H9 (cell line): ENCODE results near the gene USB1. TPM values are rescaled to one million over a fixed set of nuclear protein-coding genes. Genes with fewer than 3 reads are reported as not detected.

Source experiments
- DNase-seq: peaks from one replicate; pipeline ENCODE4 v3.0.0-alpha.2; 2017
- H2AFZ ChIP-seq: one replicate; pipeline ENCODE4 v1.6.1; 2013; ENCODE audit warnings: mild to moderate bottlenecking, low read length, control low read depth, moderate library complexity
- H2AK5ac ChIP-seq: 2 replicates; pipeline ENCODE4 v1.6.1; 2013; ENCODE audit warnings: low read length, control low read depth, mixed read lengths; ENCODE audit not compliant: insufficient read length
- H2BK120ac ChIP-seq: one replicate; pipeline ENCODE4 v1.6.1; 2013; ENCODE audit warnings: low read depth, mild to moderate bottlenecking, low read length, control low read depth, inconsistent platforms; ENCODE audit not compliant: poor library complexity, severe bottlenecking
- H2BK12ac ChIP-seq: 2 replicates; pipeline ENCODE4 v1.6.1; 2013; ENCODE audit warnings: low read length, control low read depth, mixed read lengths, low read depth; ENCODE audit not compliant: insufficient read length
- H2BK15ac ChIP-seq: 2 replicates; pipeline ENCODE4 v1.6.1; 2013; ENCODE audit warnings: low read depth, low read length, control low read depth
- H2BK20ac ChIP-seq: one replicate; pipeline ENCODE4 v1.6.1; 2013; ENCODE audit warnings: low read depth, mild to moderate bottlenecking, low read length, control low read depth, inconsistent platforms; ENCODE audit not compliant: poor library complexity, severe bottlenecking
- H2BK5ac ChIP-seq: 2 replicates; pipeline ENCODE4 v1.6.1; 2013; ENCODE audit warnings: low read length, control low read depth, mixed read lengths; ENCODE audit not compliant: insufficient read length
- H3K14ac ChIP-seq: 2 replicates; pipeline ENCODE4 v1.6.1; 2013; ENCODE audit warnings: low read length, control low read depth; ENCODE audit not compliant: insufficient read depth
- H3K18ac ChIP-seq: 2 replicates; pipeline ENCODE4 v1.6.1; 2013; ENCODE audit warnings: low read depth, mild to moderate bottlenecking, mixed read lengths, low read length, control low read depth; ENCODE audit not compliant: insufficient read length
- H3K23ac ChIP-seq: 2 replicates; pipeline ENCODE4 v1.6.1; 2013; ENCODE audit warnings: low read length, control low read depth, mixed read lengths, low read depth; ENCODE audit not compliant: insufficient read length
- H3K23me2 ChIP-seq: 2 replicates; pipeline ENCODE4 v1.6.1; 2013; ENCODE audit warnings: low read depth, mild to moderate bottlenecking, mixed read lengths, low read length, control low read depth; ENCODE audit not compliant: insufficient read length, poor library complexity, severe bottlenecking
- H3K27ac ChIP-seq: 2 replicates; pipeline ENCODE4 v1.5.1; 2013; ENCODE audit warnings: low read length, control low read depth, mixed read lengths, low read depth; ENCODE audit not compliant: insufficient read length
- H3K27me3 ChIP-seq: 2 replicates; pipeline ENCODE4 v1.6.1; 2013; ENCODE audit warnings: low read length, control low read depth, inconsistent platforms; ENCODE audit not compliant: insufficient read depth
- H3K4ac ChIP-seq: 2 replicates; pipeline ENCODE4 v1.6.1; 2013; ENCODE audit warnings: low read depth, mild to moderate bottlenecking, control low read depth, inconsistent platforms, low read length, moderate library complexity
- H3K4me1 ChIP-seq: 2 replicates; pipeline ENCODE4 v1.6.1; 2013; ENCODE audit warnings: low read length, control low read depth, inconsistent platforms; ENCODE audit not compliant: insufficient read depth
- H3K4me2 ChIP-seq: 2 replicates; pipeline ENCODE4 v1.6.1; 2013; ENCODE audit warnings: low read length, control low read depth, mixed read lengths; ENCODE audit not compliant: insufficient read length, insufficient read depth
- H3K56ac ChIP-seq: 2 replicates; pipeline ENCODE4 v1.6.1; 2013; ENCODE audit warnings: low read depth, mild to moderate bottlenecking, mixed read lengths, low read length, control low read depth; ENCODE audit not compliant: insufficient read length
- H3K79me1 ChIP-seq: 2 replicates; pipeline ENCODE4 v1.6.1; 2013; ENCODE audit warnings: low read depth, mild to moderate bottlenecking, moderate library complexity, low read length, control low read depth, inconsistent platforms; ENCODE audit not compliant: insufficient read depth, poor library complexity, severe bottlenecking
- H3K79me2 ChIP-seq: 2 replicates; pipeline ENCODE4 v1.6.1; 2013; ENCODE audit warnings: low read length, control low read depth, inconsistent platforms; ENCODE audit not compliant: insufficient read depth
- H3K9ac ChIP-seq: 2 replicates; pipeline ENCODE4 v1.6.1; 2013; ENCODE audit warnings: low read length, control low read depth, mixed read lengths; ENCODE audit not compliant: insufficient read length; ENCODE audit errors: extremely low read depth
- H3K9me3 ChIP-seq: one replicate; pipeline ENCODE4 v1.6.1; 2013; ENCODE audit warnings: low read depth, low read length, inconsistent platforms; ENCODE audit not compliant: control insufficient read depth
- H3T11ph ChIP-seq: one replicate; pipeline ENCODE4 v1.6.1; 2013; ENCODE audit warnings: mild to moderate bottlenecking, low read length, control low read depth, inconsistent platforms
- H4K20me1 ChIP-seq: one replicate; pipeline ENCODE4 v1.6.1; 2013; ENCODE audit not compliant: control insufficient read depth, insufficient read length, insufficient read depth
- H4K5ac ChIP-seq: 2 replicates; pipeline ENCODE4 v1.6.1; 2013; ENCODE audit warnings: low read depth, mild to moderate bottlenecking, mixed read lengths, low read length, control low read depth; ENCODE audit not compliant: insufficient read length
- H4K8ac ChIP-seq: replicated peaks from 2 replicates; pipeline ENCODE4 v1.6.1; 2013; ENCODE audit warnings: low read length, control low read depth, mixed read lengths, low read depth; ENCODE audit not compliant: insufficient read length
- H4K91ac ChIP-seq: 2 replicates; pipeline ENCODE4 v1.6.1; 2013; ENCODE audit warnings: low read depth, mild to moderate bottlenecking, moderate library complexity, mixed read lengths, low read length, control low read depth; ENCODE audit not compliant: insufficient read length
- H3K27ac Mint-ChIP-seq, 3 experiments: 2 replicates in 2 of 3; 3 replicates in 1 of 3; pipeline ENCODE4 v1.8.0; 2020 to 2021; ENCODE audit warnings: mixed read lengths in 3 of 3, mild to moderate bottlenecking in 1 of 3, moderate library complexity in 1 of 3
- H3K27me3 Mint-ChIP-seq: 2 replicates; pipeline ENCODE4 v1.8.0; 2021; ENCODE audit warnings: low read depth, mild to moderate bottlenecking, moderate library complexity, mixed read lengths
- H3K36me3 Mint-ChIP-seq, 3 experiments: 2 replicates in 2 of 3; 3 replicates in 1 of 3; pipeline ENCODE4 v1.8.0; 2020 to 2021; ENCODE audit warnings: low read depth in 3 of 3, mixed read lengths in 3 of 3; ENCODE audit not compliant: insufficient read depth in 1 of 3
- H3K4me1 Mint-ChIP-seq, 2 experiments: 2 replicates each; pipeline ENCODE4 v1.8.0; 2020; ENCODE audit warnings: mixed read lengths in 2 of 2
- H3K4me3 Mint-ChIP-seq, 2 experiments: 2 replicates in 1 of 2; 3 replicates in 1 of 2; pipeline ENCODE4 v1.8.0; 2020 to 2021; ENCODE audit warnings: mild to moderate bottlenecking in 2 of 2, mixed read lengths in 2 of 2, moderate library complexity in 1 of 2
- H3K9me3 Mint-ChIP-seq, 2 experiments: 2 replicates in 1 of 2; 3 replicates in 1 of 2; pipeline ENCODE4 v1.8.0; 2020; ENCODE audit warnings: mild to moderate bottlenecking in 2 of 2, mixed read lengths in 2 of 2, moderate library complexity in 1 of 2
- WGBS: extraction: QIAGEN DNeasy Blood & Tissue Kit; methylation state at CpG from one replicate; pipeline ENCODE4 v1.1.7; 2013; ENCODE audit warnings: missing lambda C conversion rate, low lambda C conversion rate, mixed read lengths; ENCODE audit not compliant: insufficient read length; ENCODE audit errors: extremely low coverage; 5-methylcytosine and 5-hydroxymethylcytosine counted together
- total RNA-seq: library from RNA; stranded (reverse); gene quantifications from 2 replicates; pipeline ENCODE4 v1.2.1, GENCODE V29; 2021
- TF ChIP-seq, protein P1 (sequence below): fragments of 200-600 bp; sonication (generic); conservative IDR thresholded peaks from 3 replicates; pipeline ENCODE4 v1.8.0; 2021; ENCODE audit warnings: antibody characterized with exemption, mild to moderate bottlenecking

Gene USB1
- total RNA-seq, 1 experiment from 2014 or later, result 65.0 TPM

DNA sequence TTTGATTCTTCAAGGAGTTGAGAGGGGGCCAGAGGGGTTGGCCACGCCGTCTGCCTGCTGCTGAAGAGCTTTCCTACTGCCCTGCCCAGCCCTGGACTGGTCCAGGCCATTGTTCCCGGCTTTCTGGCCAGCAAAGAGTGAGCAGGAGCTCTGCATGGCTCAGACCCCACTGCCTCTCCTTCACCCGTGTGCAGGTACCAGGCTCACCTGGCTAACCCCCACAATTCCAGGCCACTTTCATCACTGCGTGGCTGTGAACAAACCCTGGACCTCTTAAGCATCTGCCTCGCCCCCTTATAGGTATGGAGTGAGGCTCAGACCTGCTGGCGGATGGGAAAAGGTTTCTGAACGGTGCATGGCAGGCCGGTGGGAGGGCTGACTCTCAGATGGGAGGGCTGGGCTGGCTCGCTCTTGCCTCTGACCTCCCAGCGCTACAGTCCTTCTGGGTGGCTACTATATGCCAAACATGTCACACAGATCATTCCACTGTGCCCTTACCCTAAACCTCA is 9.6 kb upstream of the USB1 start:
- Histone ChIP-seq H3K18ac (no peak overlapping the region), H3K9ac (no peak overlapping the region), H3K4ac (no peak overlapping the region), H2BK15ac (no peak overlapping the region), H4K91ac (no peak overlapping the region), H2BK12ac (no peak overlapping the region), H2BK20ac (no peak overlapping the region), H3K27ac (no peak overlapping the region), H2BK120ac (no peak overlapping the region), H3K4me1 (no peaks in the 10 kb centered on the region; the same call in 1 of the 2 replicates), H3K27me3 (no peaks in the 10 kb centered on the region), H3K23me2 (no peaks in the 10 kb centered on the region), H3K23ac (no peak overlapping the region), H3K79me2 (no peaks in the 10 kb centered on the region), H2AK5ac (no peak overlapping the region), H3K14ac (no peak overlapping the region), H3K79me1 (no peaks in the 10 kb centered on the region), H3T11ph (no peak overlapping the region), H2AFZ (no peak overlapping the region), H3K56ac (no peak overlapping the region), H2BK5ac (no peak overlapping the region), H4K8ac (no peak overlapping the region), H4K5ac (no peak overlapping the region), H3K4me2 (no peak overlapping the region), H4K20me1 (no peaks in the 10 kb centered on the region), H3K9me3 (no peaks in the 10 kb centered on the region)
- no peak for DNase-seq
- peaks cover 21% of the 10 kb centered on the region for H3K27me3 Mint-ChIP-seq
- TF ChIP-seq, protein P1, sequence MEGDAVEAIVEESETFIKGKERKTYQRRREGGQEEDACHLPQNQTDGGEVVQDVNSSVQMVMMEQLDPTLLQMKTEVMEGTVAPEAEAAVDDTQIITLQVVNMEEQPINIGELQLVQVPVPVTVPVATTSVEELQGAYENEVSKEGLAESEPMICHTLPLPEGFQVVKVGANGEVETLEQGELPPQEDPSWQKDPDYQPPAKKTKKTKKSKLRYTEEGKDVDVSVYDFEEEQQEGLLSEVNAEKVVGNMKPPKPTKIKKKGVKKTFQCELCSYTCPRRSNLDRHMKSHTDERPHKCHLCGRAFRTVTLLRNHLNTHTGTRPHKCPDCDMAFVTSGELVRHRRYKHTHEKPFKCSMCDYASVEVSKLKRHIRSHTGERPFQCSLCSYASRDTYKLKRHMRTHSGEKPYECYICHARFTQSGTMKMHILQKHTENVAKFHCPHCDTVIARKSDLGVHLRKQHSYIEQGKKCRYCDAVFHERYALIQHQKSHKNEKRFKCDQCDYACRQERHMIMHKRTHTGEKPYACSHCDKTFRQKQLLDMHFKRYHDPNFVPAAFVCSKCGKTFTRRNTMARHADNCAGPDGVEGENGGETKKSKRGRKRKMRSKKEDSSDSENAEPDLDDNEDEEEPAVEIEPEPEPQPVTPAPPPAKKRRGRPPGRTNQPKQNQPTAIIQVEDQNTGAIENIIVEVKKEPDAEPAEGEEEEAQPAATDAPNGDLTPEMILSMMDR, result no peak
- peaks cover 7 to 8% of the 10 kb centered on the region in 2 experiments for H3K4me1 Mint-ChIP-seq
- H3K27ac Mint-ChIP-seq, result no peak overlapping the region; a peak in 1 of 7 replicates
- WGBS, result no CpG with 5 or more reads among the region's 11 CpGs
- H3K9me3 Mint-ChIP-seq, result no peaks in the 10 kb centered on the region
- H3K4me3 Mint-ChIP-seq, result no peak overlapping the region
- H3K36me3 Mint-ChIP-seq, result peaks cover 0 to 2% (median 0%) of the 10 kb centered on the region in 3 experiments; a peak in 6 of 7 replicates
